GM23338 (cell line): ENCODE results near the gene MAP2K5. TPM values are rescaled to one million over a fixed set of nuclear protein-coding genes. Genes with fewer than 3 reads are reported as not detected.

Experiments
- ATAC-seq: fragments of 200-7000 bp; cut with Tn5 transposase; 3 replicates; pipeline ENCODE4 v1.9.1; 2020
- DNase-seq: peaks from one replicate; pipeline ENCODE4 v3.0.0-alpha.2; 2015; ENCODE audit warnings: low spot score
- H2AFZ ChIP-seq: fragments of 200-600 bp; sonication (generic); 2 replicates; pipeline ENCODE4 v1.8.0; 2016; ENCODE audit warnings: antibody characterized with exemption, mild to moderate bottlenecking, moderate library complexity
- H3F3A ChIP-seq: fragments of 200-600 bp; sonication (generic); replicated peaks from 2 replicates; pipeline ENCODE4 v1.8.0; 2017; ENCODE audit warnings: antibody characterized with exemption, mixed run types, low read depth
- H3K27ac ChIP-seq: fragments of 200-600 bp; sonication (generic); 2 replicates; pipeline ENCODE4 v1.6.1; 2016; ENCODE audit warnings: low read depth
- H3K27me3 ChIP-seq: fragments of 200-600 bp; sonication (generic); 2 replicates; pipeline ENCODE4 v1.8.0; 2016; ENCODE audit warnings: mild to moderate bottlenecking, mixed run types, moderate library complexity; ENCODE audit not compliant: insufficient read depth
- H3K36me3 ChIP-seq: fragments of 200-600 bp; sonication (generic); 2 replicates; pipeline ENCODE4 v1.8.0; 2016; ENCODE audit warnings: mild to moderate bottlenecking; ENCODE audit not compliant: insufficient read depth
- H3K4me1 ChIP-seq: fragments of 200-600 bp; sonication (generic); 2 replicates; pipeline ENCODE4 v1.8.0; 2016; ENCODE audit warnings: mild to moderate bottlenecking, moderate library complexity; ENCODE audit not compliant: insufficient read depth
- H3K4me2 ChIP-seq: fragments of 200-600 bp; sonication (generic); 2 replicates; pipeline ENCODE4 v1.7.1; 2017; ENCODE audit warnings: mixed run types
- H3K4me3 ChIP-seq: fragments of 200-600 bp; sonication (generic); 2 replicates; pipeline ENCODE4 v1.6.1; 2016; ENCODE audit warnings: mixed run types
- H3K79me2 ChIP-seq: fragments of 200-600 bp; sonication (generic); replicated peaks from 2 replicates; pipeline ENCODE4 v1.8.0; 2017; ENCODE audit warnings: mild to moderate bottlenecking; ENCODE audit not compliant: insufficient read depth
- H3K9me2 ChIP-seq: fragments of 200-600 bp; sonication (generic); 2 replicates; pipeline ENCODE4 v1.8.0; 2017; ENCODE audit not compliant: insufficient read depth
- H4K20me1 ChIP-seq: fragments of 200-600 bp; sonication (generic); replicated peaks from 2 replicates; pipeline ENCODE4 v1.8.0; 2017; ENCODE audit warnings: mild to moderate bottlenecking; ENCODE audit not compliant: insufficient read depth
- H3K27ac Mint-ChIP-seq: 2 replicates; pipeline ENCODE4 v1.8.0; 2020; ENCODE audit warnings: inconsistent platforms, mild to moderate bottlenecking, moderate library complexity, mixed read lengths
- H3K27me3 Mint-ChIP-seq: 3 replicates; pipeline ENCODE4 v1.8.0; 2022; ENCODE audit warnings: low read depth, mild to moderate bottlenecking, moderate library complexity, mixed read lengths, inconsistent platforms; ENCODE audit not compliant: insufficient read depth, poor library complexity
- H3K36me3 Mint-ChIP-seq: 3 replicates; pipeline ENCODE4 v1.8.0; 2021; ENCODE audit warnings: low read depth, mild to moderate bottlenecking, inconsistent platforms, moderate library complexity, mixed read lengths
- H3K4me1 Mint-ChIP-seq: 3 replicates; pipeline ENCODE4 v1.8.0; 2020; ENCODE audit warnings: mild to moderate bottlenecking, inconsistent platforms, mixed read lengths
- H3K4me3 Mint-ChIP-seq: 3 replicates; pipeline ENCODE4 v1.8.0; 2021; ENCODE audit warnings: moderate library complexity, mild to moderate bottlenecking, inconsistent platforms, mixed read lengths
- H3K9me3 Mint-ChIP-seq: 3 replicates; pipeline ENCODE4 v1.8.0; 2020; ENCODE audit warnings: moderate library complexity, mild to moderate bottlenecking, inconsistent platforms, mixed read lengths
- EZH2 ChIP-seq: fragments of 200-600 bp; sonication (generic); IDR thresholded peaks from one replicate; pipeline ENCODE4 v1.8.0; 2017; ENCODE audit warnings: antibody characterized with exemption, mild to moderate bottlenecking, low read depth; ENCODE audit not compliant: unreplicated experiment
- JUNB ChIP-seq: IDR thresholded peaks from one replicate; pipeline ENCODE4 v1.6.1; 2016; ENCODE audit warnings: antibody characterized with exemption; ENCODE audit not compliant: unreplicated experiment
- NANOG ChIP-seq: IDR thresholded peaks from 2 replicates; pipeline ENCODE4 v1.6.1; 2016; ENCODE audit warnings: antibody characterized with exemption, borderline replicate concordance
- POLR2AphosphoS5 ChIP-seq: IDR thresholded peaks from 2 replicates; pipeline ENCODE4 v1.6.1; 2016; ENCODE audit warnings: antibody characterized with exemption, low read depth
- STAT1 ChIP-seq: IDR thresholded peaks from one replicate; pipeline ENCODE4 v1.6.1; 2016; ENCODE audit warnings: antibody characterized with exemption; ENCODE audit not compliant: unreplicated experiment
- ZNF114 ChIP-seq: fragments of 250-450 bp; sonication (Bioruptor Pico); IDR thresholded peaks from 2 replicates; pipeline ENCODE4 v1.5.0; 2020; ENCODE audit warnings: mild to moderate bottlenecking, moderate library complexity
- polyA plus RNA-seq: library from polyadenylated mRNA; unstranded; fragments of >200 nt; fragmentation: Nextera tagmentation; extraction: Ambion mirVana; gene quantifications from 2 replicates; pipeline ENCODE4 v1.2.1, GENCODE V29; 2016
- total RNA-seq: library from RNA; depleted of rRNA; stranded (reverse); fragments of >200 nt; shearing (Covaris generic); gene quantifications from 2 replicates; pipeline ENCODE4 v1.2.3, GENCODE V29; 2014
- TF ChIP-seq, protein P1 (sequence below), 2 experiments: fragments of 200-600 bp in 1 of 2; sonication (generic) in 1 of 2; conservative IDR thresholded peaks; 2 replicates each; pipeline versions ENCODE4 v1.5.1 to v1.6.1; 2016 to 2017; ENCODE audit warnings: antibody characterized with exemption in 2 of 2, low read depth in 2 of 2, mild to moderate bottlenecking in 2 of 2, moderate library complexity in 1 of 2
- TF ChIP-seq, protein P2 (sequence below): fragments of 250-450 bp; sonication (Bioruptor Pico); IDR thresholded peaks from 2 replicates; pipeline ENCODE4 v1.5.0; 2020; ENCODE audit warnings: mild to moderate bottlenecking, moderate library complexity

The MAP2K5 gene
- total and polyA plus RNA-seq, 2 experiments from 2014 or later, result 6.5 to 13.6 TPM

DNA sequence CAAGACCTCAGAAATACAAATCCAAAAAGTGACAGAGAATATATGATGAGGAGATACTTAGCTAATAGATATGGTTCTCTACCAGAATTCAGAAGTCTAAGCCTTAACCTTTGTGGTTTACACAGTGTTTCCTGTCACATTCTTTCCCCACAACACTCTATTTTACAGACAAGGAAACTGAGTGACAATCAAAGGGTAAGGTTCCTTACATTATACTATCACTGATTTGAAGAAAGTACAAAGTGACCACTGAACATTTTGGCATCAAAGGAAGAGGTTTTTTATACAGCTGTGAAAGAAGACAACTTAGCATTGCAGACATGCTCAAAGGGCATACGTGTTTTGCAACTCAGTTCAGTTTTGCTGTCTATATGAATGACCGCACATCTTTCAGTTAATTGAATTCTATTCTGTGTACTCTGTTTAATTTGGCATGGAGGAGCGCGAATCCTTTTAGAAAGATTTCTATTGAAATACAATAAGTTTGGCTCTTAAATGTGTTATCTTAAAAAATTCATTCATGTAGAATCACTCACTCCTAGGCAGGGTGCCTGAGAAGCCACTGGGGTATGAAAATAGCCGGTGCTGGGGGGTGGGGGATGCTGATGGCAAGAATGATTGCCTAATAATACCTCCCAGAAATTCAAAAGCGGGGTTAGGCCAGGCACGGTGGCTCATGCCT lies 216.3 kb downstream of the MAP2K5 start:
- H3K9me3 Mint-ChIP-seq, result no peaks in the 10 kb centered on the region
- H3K36me3 ChIP-seq, result no peaks in the 10 kb centered on the region
- no peak overlapping the region for H3K4me3 Mint-ChIP-seq
- H3K4me3 ChIP-seq, result no peak overlapping the region
- H2AFZ ChIP-seq, result no peak overlapping the region
- no peak overlapping the region for H3K27ac Mint-ChIP-seq
- H3K27me3 ChIP-seq, result no peaks in the 10 kb centered on the region
- DNase-seq (no peak), ATAC-seq (no peak)
- no peak overlapping the region for H3K27ac ChIP-seq
- no peaks in the 10 kb centered on the region for H3K36me3 Mint-ChIP-seq
- TF ChIP-seq EZH2 (no peak), ZNF114 (no peak), POLR2AphosphoS5 (no peak), NANOG (no peak), STAT1 (no peak), JUNB (no peak)
- TF ChIP-seq, protein P1, sequence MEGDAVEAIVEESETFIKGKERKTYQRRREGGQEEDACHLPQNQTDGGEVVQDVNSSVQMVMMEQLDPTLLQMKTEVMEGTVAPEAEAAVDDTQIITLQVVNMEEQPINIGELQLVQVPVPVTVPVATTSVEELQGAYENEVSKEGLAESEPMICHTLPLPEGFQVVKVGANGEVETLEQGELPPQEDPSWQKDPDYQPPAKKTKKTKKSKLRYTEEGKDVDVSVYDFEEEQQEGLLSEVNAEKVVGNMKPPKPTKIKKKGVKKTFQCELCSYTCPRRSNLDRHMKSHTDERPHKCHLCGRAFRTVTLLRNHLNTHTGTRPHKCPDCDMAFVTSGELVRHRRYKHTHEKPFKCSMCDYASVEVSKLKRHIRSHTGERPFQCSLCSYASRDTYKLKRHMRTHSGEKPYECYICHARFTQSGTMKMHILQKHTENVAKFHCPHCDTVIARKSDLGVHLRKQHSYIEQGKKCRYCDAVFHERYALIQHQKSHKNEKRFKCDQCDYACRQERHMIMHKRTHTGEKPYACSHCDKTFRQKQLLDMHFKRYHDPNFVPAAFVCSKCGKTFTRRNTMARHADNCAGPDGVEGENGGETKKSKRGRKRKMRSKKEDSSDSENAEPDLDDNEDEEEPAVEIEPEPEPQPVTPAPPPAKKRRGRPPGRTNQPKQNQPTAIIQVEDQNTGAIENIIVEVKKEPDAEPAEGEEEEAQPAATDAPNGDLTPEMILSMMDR (conservative IDR thresholded peaks at IDR 0.05; ENCODE audit: low read depth in 2 of 2), result no peak
- TF ChIP-seq, protein P2, sequence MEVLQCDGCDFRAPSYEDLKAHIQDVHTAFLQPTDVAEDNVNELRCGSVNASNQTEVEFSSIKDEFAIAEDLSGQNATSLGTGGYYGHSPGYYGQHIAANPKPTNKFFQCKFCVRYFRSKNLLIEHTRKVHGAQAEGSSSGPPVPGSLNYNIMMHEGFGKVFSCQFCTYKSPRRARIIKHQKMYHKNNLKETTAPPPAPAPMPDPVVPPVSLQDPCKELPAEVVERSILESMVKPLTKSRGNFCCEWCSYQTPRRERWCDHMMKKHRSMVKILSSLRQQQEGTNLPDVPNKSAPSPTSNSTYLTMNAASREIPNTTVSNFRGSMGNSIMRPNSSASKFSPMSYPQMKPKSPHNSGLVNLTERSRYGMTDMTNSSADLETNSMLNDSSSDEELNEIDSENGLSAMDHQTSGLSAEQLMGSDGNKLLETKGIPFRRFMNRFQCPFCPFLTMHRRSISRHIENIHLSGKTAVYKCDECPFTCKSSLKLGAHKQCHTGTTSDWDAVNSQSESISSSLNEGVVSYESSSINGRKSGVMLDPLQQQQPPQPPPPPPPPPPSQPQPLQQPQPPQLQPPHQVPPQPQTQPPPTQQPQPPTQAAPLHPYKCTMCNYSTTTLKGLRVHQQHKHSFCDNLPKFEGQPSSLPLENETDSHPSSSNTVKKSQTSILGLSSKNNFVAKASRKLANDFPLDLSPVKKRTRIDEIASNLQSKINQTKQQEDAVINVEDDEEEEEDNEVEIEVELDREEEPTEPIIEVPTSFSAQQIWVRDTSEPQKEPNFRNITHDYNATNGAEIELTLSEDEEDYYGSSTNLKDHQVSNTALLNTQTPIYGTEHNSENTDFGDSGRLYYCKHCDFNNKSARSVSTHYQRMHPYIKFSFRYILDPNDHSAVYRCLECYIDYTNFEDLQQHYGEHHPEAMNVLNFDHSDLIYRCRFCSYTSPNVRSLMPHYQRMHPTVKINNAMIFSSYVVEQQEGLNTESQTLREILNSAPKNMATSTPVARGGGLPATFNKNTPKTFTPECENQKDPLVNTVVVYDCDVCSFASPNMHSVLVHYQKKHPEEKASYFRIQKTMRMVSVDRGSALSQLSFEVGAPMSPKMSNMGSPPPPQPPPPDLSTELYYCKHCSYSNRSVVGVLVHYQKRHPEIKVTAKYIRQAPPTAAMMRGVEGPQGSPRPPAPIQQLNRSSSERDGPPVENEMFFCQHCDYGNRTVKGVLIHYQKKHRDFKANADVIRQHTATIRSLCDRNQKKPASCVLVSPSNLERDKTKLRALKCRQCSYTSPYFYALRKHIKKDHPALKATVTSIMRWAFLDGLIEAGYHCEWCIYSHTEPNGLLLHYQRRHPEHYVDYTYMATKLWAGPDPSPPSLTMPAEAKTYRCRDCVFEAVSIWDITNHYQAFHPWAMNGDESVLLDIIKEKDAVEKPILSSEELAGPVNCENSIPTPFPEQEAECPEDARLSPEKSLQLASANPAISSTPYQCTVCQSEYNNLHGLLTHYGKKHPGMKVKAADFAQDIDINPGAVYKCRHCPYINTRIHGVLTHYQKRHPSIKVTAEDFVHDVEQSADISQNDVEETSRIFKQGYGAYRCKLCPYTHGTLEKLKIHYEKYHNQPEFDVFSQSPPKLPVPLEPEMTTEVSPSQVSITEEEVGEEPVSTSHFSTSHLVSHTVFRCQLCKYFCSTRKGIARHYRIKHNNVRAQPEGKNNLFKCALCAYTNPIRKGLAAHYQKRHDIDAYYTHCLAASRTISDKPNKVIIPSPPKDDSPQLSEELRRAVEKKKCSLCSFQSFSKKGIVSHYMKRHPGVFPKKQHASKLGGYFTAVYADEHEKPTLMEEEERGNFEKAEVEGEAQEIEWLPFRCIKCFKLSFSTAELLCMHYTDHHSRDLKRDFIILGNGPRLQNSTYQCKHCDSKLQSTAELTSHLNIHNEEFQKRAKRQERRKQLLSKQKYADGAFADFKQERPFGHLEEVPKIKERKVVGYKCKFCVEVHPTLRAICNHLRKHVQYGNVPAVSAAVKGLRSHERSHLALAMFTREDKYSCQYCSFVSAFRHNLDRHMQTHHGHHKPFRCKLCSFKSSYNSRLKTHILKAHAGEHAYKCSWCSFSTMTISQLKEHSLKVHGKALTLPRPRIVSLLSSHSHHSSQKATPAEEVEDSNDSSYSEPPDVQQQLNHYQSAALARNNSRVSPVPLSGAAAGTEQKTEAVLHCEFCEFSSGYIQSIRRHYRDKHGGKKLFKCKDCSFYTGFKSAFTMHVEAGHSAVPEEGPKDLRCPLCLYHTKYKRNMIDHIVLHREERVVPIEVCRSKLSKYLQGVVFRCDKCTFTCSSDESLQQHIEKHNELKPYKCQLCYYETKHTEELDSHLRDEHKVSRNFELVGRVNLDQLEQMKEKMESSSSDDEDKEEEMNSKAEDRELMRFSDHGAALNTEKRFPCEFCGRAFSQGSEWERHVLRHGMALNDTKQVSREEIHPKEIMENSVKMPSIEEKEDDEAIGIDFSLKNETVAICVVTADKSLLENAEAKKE (CRISPR knock-in tag), result no peak
- H3K9me2 ChIP-seq, result no peaks in the 10 kb centered on the region; the same call in 1 of the 2 replicates
- no peaks in the 10 kb centered on the region for H3F3A ChIP-seq
- no peaks in the 10 kb centered on the region for H4K20me1 ChIP-seq
- H3K4me1 Mint-ChIP-seq, result peaks cover 3% of the 10 kb centered on the region
- H3K4me2 ChIP-seq, result no peak overlapping the region
- H3K27me3 Mint-ChIP-seq, result peaks cover 3% of the 10 kb centered on the region
- no peaks in the 10 kb centered on the region for H3K79me2 ChIP-seq
- no peaks in the 10 kb centered on the region for H3K4me1 ChIP-seq
